Measurements from ENCODE around the gene CLDN20. TPM values are rescaled to one million over a fixed set of nuclear protein-coding genes. Genes with fewer than 3 reads are reported as not detected.

Gene CLDN20
- polyA plus RNA-seq, 2 donors = not detected

DNA sequence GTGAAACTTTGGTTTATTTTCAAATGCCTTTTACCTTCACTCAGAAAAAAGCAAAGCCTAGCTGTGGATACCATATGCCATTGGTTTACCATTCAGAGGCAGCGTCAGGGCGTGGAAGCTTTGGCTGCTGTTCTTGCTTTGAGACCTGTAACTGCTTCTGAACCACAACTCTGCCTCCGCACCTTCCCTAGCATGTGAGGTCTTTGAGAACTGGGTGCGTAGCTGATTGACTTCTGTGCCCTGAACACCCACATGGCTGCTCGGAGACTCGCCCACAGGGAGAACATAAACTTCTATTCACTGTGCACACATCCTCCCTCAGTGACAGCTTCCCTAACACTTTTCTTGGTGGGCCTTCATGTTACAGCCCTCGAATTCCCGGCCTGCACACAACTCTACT lies 11.2 kb upstream of the CLDN20 start:
- Histone ChIP-seq H3K27me3 (ENCODE audit: control insufficient read depth in 1 of 2, insufficient read depth in 2 of 2, low read length in 2 of 2) (no peaks in the 10 kb centered on the region), H3K4me1 (ENCODE audit: control insufficient read depth in 2 of 2, insufficient read depth in 2 of 2, low read length in 1 of 2) (no peaks in the 10 kb centered on the region), H3K27ac (ENCODE audit: low read depth in 2 of 2, low read length in 1 of 2) (no peak overlapping the region), H3K4me3 (ENCODE audit: low read depth in 1 of 2, low read length in 2 of 2) (no peak overlapping the region), H3K36me3 (ENCODE audit: control insufficient read depth in 2 of 2, insufficient read depth in 2 of 2, low read length in 1 of 2) (peaks cover 0 to 5% of the 10 kb centered on the region in 2 donors), H3K9me3 (ENCODE audit: control insufficient read depth in 2 of 2, insufficient read depth in 1 of 2, low read depth in 1 of 2, low read length in 1 of 2) (no peaks in the 10 kb centered on the region)
- whole genome bisulfite sequencing, 2 donors = 94 to 96% methylated on average over 8 of the region's 8 CpGs

- peaks cover 0 to 5% of the 10 kb centered on the region in 2 donors for H3K36me3 ChIP-seq (ENCODE audit: control insufficient read depth in 2 of 2, insufficient read depth in 2 of 2, low read length in 1 of 2)
- H3K27me3 ChIP-seq (ENCODE audit: control insufficient read depth in 1 of 2, insufficient read depth in 2 of 2, low read length in 2 of 2) = no peaks in the 10 kb centered on the region
- 47 to 76% methylated on average over 1 of the region's 1 CpG for WGBS, 2 donors
- H3K9me3 ChIP-seq (ENCODE audit: control insufficient read depth in 2 of 2, insufficient read depth in 1 of 2, low read depth in 1 of 2, low read length in 1 of 2) = no peaks in the 10 kb centered on the region
- H3K27ac ChIP-seq (ENCODE audit: low read depth in 2 of 2, low read length in 1 of 2) = no peak overlapping the region
- H3K4me3 ChIP-seq (ENCODE audit: low read depth in 1 of 2, low read length in 2 of 2) = no peak overlapping the region
- no peaks in the 10 kb centered on the region for H3K4me1 ChIP-seq (ENCODE audit: control insufficient read depth in 2 of 2, insufficient read depth in 2 of 2, low read length in 1 of 2)
These were observed 10.5 kb upstream of the CLDN20 start for GRCh38 chr6:155253337-155253736.

DNA sequence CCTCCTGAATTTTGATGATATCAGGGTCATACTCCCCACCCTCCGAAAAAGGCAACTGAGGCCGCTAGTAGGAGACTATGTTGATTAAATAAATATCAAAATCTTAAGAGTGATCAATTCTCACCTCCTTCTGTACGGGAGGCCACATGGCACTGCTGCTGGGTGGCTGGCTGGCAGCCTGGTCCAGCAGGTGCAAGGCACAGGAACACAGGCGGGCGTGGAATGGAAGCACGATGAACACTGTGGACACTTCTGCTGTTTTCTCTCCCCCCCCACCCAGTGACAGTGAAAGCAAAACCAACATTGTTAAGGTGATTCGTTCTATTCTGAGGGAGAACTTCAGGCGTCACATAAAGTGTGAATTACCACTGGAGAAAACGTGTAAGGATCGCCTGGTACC lies 9.7 kb upstream of the CLDN20 start:
- 83 to 90% methylated on average over 10 of the region's 10 CpGs for WGBS, 2 donors
- H3K4me1 ChIP-seq (ENCODE audit: control insufficient read depth in 2 of 2, insufficient read depth in 2 of 2, low read length in 1 of 2) = no peaks in the 10 kb centered on the region
- no peak overlapping the region for H3K4me3 ChIP-seq (ENCODE audit: low read depth in 1 of 2, low read length in 2 of 2)
- no peaks in the 10 kb centered on the region for H3K9me3 ChIP-seq (ENCODE audit: control insufficient read depth in 2 of 2, insufficient read depth in 1 of 2, low read depth in 1 of 2, low read length in 1 of 2)
- peaks cover 0 to 7% of the 10 kb centered on the region in 2 donors for H3K36me3 ChIP-seq (ENCODE audit: control insufficient read depth in 2 of 2, insufficient read depth in 2 of 2, low read length in 1 of 2)
- H3K27ac ChIP-seq (ENCODE audit: low read depth in 2 of 2, low read length in 1 of 2) = no peak overlapping the region
- no peaks in the 10 kb centered on the region for H3K27me3 ChIP-seq (ENCODE audit: control insufficient read depth in 1 of 2, insufficient read depth in 2 of 2, low read length in 2 of 2)

- Histone ChIP-seq H3K4me3 (ENCODE audit: low read depth in 1 of 2, low read length in 2 of 2) (no peak overlapping the region), H3K27me3 (ENCODE audit: control insufficient read depth in 1 of 2, insufficient read depth in 2 of 2, low read length in 2 of 2) (no peaks in the 10 kb centered on the region), H3K4me1 (ENCODE audit: control insufficient read depth in 2 of 2, insufficient read depth in 2 of 2, low read length in 1 of 2) (no peaks in the 10 kb centered on the region), H3K9me3 (ENCODE audit: control insufficient read depth in 2 of 2, insufficient read depth in 1 of 2, low read depth in 1 of 2, low read length in 1 of 2) (no peaks in the 10 kb centered on the region), H3K27ac (ENCODE audit: low read depth in 2 of 2, low read length in 1 of 2) (no peak overlapping the region), H3K36me3 (ENCODE audit: control insufficient read depth in 2 of 2, insufficient read depth in 2 of 2, low read length in 1 of 2) (peaks cover 3 to 9% of the 10 kb centered on the region in 2 donors)
- WGBS, 2 donors = 81 to 84% methylated on average over 13 of the region's 13 CpGs
These were observed 7.6 kb upstream of the CLDN20 start for GRCh38 chr6:155256122-155256795.

- no peaks in the 10 kb centered on the region for H3K4me1 ChIP-seq (ENCODE audit: control insufficient read depth in 2 of 2, insufficient read depth in 2 of 2, low read length in 1 of 2)
- no peak overlapping the region for H3K4me3 ChIP-seq (ENCODE audit: low read depth in 1 of 2, low read length in 2 of 2)
- no peak overlapping the region for H3K27ac ChIP-seq (ENCODE audit: low read depth in 2 of 2, low read length in 1 of 2)
- no peaks in the 10 kb centered on the region for H3K27me3 ChIP-seq (ENCODE audit: control insufficient read depth in 1 of 2, insufficient read depth in 2 of 2, low read length in 2 of 2)
- WGBS, 2 donors = 91 to 95% methylated on average over 9 of the region's 9 CpGs
- no peaks in the 10 kb centered on the region for H3K9me3 ChIP-seq (ENCODE audit: control insufficient read depth in 2 of 2, insufficient read depth in 1 of 2, low read depth in 1 of 2, low read length in 1 of 2)
- H3K36me3 ChIP-seq (ENCODE audit: control insufficient read depth in 2 of 2, insufficient read depth in 2 of 2, low read length in 1 of 2) = peaks cover 3 to 9% of the 10 kb centered on the region in 2 donors
These were observed 6.0 kb upstream of the CLDN20 start for GRCh38 chr6:155257796-155258195.

DNA sequence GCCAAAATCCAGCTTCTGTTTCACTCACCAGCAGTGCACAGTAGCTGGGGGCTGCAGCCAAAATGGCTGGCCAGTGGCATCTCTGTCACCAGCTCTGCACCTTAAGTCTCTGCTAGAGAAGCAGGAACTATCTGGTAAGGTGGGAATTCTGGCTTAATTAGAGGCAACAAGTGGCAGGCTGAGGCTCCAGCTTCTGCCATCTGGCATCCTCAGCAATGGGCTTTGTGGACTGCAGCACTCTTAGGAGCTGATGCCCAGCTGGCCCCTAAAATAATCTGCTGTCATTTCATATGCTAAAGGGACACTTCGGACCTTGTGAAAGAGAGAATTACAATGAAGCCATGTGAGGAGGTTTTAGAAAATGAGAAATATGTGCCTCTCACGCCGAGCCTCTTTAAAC lies 4.6 kb upstream of the CLDN20 start:
- WGBS, 2 donors = 94 to 96% methylated on average over 3 of the region's 3 CpGs
- Histone ChIP-seq H3K27ac (ENCODE audit: low read depth in 2 of 2, low read length in 1 of 2) (no peak overlapping the region), H3K4me3 (ENCODE audit: low read depth in 1 of 2, low read length in 2 of 2) (no peak overlapping the region), H3K27me3 (ENCODE audit: control insufficient read depth in 1 of 2, insufficient read depth in 2 of 2, low read length in 2 of 2) (no peaks in the 10 kb centered on the region), H3K9me3 (ENCODE audit: control insufficient read depth in 2 of 2, insufficient read depth in 1 of 2, low read depth in 1 of 2, low read length in 1 of 2) (no peaks in the 10 kb centered on the region), H3K36me3 (ENCODE audit: control insufficient read depth in 2 of 2, insufficient read depth in 2 of 2, low read length in 1 of 2) (peaks cover 8 to 9% of the 10 kb centered on the region in 2 donors), H3K4me1 (ENCODE audit: control insufficient read depth in 2 of 2, insufficient read depth in 2 of 2, low read length in 1 of 2) (no peaks in the 10 kb centered on the region)

- 93 to 94% methylated on average over 5 of the region's 5 CpGs for WGBS, 2 donors
- Histone ChIP-seq H3K4me1 (ENCODE audit: control insufficient read depth in 2 of 2, insufficient read depth in 2 of 2, low read length in 1 of 2) (peaks cover 0 to under 1% of the 10 kb centered on the region in 2 donors), H3K4me3 (ENCODE audit: low read depth in 1 of 2, low read length in 2 of 2) (no peak overlapping the region), H3K27ac (ENCODE audit: low read depth in 2 of 2, low read length in 1 of 2) (no peak overlapping the region), H3K36me3 (ENCODE audit: control insufficient read depth in 2 of 2, insufficient read depth in 2 of 2, low read length in 1 of 2) (peaks cover 8 to 9% of the 10 kb centered on the region in 2 donors), H3K9me3 (ENCODE audit: control insufficient read depth in 2 of 2, insufficient read depth in 1 of 2, low read depth in 1 of 2, low read length in 1 of 2) (no peaks in the 10 kb centered on the region), H3K27me3 (ENCODE audit: control insufficient read depth in 1 of 2, insufficient read depth in 2 of 2, low read length in 2 of 2) (no peaks in the 10 kb centered on the region)
These were observed 3.9 kb upstream of the CLDN20 start for GRCh38 chr6:155259897-155260296.

GRCh38 chr6:155260686-155261085 lies 3.1 kb upstream of the CLDN20 start:
- Histone ChIP-seq H3K36me3 (ENCODE audit: control insufficient read depth in 2 of 2, insufficient read depth in 2 of 2, low read length in 1 of 2) (peaks cover 8 to 9% of the 10 kb centered on the region in 2 donors), H3K4me3 (ENCODE audit: low read depth in 1 of 2, low read length in 2 of 2) (no peak overlapping the region)
- WGBS, 2 donors = 61 to 63% methylated on average over 3 of the region's 3 CpGs

DNA sequence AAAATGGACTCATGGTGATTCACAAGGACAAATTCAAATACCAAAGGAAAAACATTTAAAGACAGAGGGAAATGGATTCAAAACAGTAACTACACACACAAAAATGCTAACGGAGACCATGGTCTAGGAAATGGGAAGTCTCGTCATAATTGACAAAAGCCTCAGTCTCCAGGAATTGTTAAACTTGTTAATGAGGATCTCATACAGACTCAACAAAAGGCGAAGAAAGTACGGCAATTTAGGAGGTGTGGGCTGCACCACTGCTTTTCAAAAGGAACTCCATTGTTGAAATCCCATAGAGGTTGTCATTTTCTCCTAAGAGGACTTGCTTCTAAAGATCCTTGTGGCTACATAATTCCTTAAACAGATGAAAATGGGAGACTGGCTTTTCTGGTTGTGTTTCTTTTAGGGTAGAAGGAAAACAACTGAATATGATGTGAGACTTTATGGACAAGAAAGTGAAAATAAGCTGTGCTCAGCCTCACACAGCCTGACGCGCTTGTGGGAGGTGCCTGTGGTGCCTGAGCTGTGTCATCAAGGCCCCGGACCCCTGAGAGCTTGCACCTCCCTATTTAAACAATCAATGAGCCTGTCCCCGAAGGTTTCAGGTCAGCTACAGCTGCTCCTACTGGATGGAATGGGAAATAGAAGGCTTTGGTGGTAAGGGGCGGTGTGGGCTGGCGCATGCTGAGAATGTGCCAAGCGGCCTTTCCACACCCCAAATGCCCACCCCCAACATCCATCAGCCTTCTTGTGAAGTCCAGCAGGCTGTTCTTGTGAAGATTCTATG lies 2.5 kb upstream of the CLDN20 start:
- H3K27ac ChIP-seq (ENCODE audit: low read depth in 2 of 2, low read length in 1 of 2) = no peak overlapping the region
- 94 to 95% methylated on average over 11 of the region's 11 CpGs for WGBS, 2 donors
- H3K36me3 ChIP-seq (ENCODE audit: control insufficient read depth in 2 of 2, insufficient read depth in 2 of 2, low read length in 1 of 2) = peaks cover 8 to 9% of the 10 kb centered on the region in 2 donors
- H3K4me1 ChIP-seq (ENCODE audit: control insufficient read depth in 2 of 2, insufficient read depth in 2 of 2, low read length in 1 of 2) = peaks cover 0 to 2% of the 10 kb centered on the region in 2 donors
- H3K27me3 ChIP-seq (ENCODE audit: control insufficient read depth in 1 of 2, insufficient read depth in 2 of 2, low read length in 2 of 2) = no peaks in the 10 kb centered on the region
- H3K4me3 ChIP-seq (ENCODE audit: low read depth in 1 of 2, low read length in 2 of 2) = no peak overlapping the region
- no peaks in the 10 kb centered on the region for H3K9me3 ChIP-seq (ENCODE audit: control insufficient read depth in 2 of 2, insufficient read depth in 1 of 2, low read depth in 1 of 2, low read length in 1 of 2)

More at GRCh38 chr6:155260686-155261085, 3.1 kb upstream of the CLDN20 start:
- Histone ChIP-seq H3K27me3 (ENCODE audit: control insufficient read depth in 1 of 2, insufficient read depth in 2 of 2, low read length in 2 of 2) (no peaks in the 10 kb centered on the region), H3K9me3 (ENCODE audit: control insufficient read depth in 2 of 2, insufficient read depth in 1 of 2, low read depth in 1 of 2, low read length in 1 of 2) (no peaks in the 10 kb centered on the region), H3K27ac (ENCODE audit: low read depth in 2 of 2, low read length in 1 of 2) (no peak overlapping the region), H3K4me1 (ENCODE audit: control insufficient read depth in 2 of 2, insufficient read depth in 2 of 2, low read length in 1 of 2) (peaks cover 0 to 2% of the 10 kb centered on the region in 2 donors)

Data from esophagus (tissue), 2 donors.